ENCODE results near the gene NAV1.

NAV1 gene

DNA sequence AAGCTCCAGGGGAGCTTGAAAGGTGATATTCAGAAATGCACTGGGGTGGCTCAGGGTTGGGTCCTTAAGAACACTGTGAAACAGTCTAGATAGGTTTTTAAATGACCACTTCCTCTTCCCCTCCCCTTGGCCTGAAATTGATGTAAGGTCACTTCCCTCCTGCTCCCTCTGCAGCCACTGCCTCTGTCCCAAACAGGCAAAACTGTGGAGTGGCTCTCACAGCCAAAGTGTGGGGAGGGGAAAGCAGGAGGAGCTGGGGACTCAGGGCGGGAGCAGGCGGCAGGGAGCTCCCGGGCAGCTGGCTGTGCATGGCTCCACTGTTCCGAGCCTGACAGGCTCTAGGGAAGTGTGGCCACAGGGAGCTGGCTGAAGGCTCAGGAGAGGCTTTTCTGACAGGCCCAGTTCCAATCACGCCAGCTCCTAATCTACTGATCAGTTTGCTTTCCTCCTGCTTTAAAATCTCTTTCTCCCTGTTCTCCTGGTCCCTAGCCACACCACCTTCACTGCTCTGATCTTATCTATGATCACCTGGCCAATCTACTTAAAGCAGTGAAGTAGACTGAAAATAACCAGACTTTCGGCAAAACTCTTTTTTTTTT lies 26.9 kb upstream of the NAV1 start:
- H3K27ac ChIP-seq = no peak overlapping the region
- no peak overlapping the region for H2AFZ ChIP-seq (ENCODE audit: low read depth)

DNA sequence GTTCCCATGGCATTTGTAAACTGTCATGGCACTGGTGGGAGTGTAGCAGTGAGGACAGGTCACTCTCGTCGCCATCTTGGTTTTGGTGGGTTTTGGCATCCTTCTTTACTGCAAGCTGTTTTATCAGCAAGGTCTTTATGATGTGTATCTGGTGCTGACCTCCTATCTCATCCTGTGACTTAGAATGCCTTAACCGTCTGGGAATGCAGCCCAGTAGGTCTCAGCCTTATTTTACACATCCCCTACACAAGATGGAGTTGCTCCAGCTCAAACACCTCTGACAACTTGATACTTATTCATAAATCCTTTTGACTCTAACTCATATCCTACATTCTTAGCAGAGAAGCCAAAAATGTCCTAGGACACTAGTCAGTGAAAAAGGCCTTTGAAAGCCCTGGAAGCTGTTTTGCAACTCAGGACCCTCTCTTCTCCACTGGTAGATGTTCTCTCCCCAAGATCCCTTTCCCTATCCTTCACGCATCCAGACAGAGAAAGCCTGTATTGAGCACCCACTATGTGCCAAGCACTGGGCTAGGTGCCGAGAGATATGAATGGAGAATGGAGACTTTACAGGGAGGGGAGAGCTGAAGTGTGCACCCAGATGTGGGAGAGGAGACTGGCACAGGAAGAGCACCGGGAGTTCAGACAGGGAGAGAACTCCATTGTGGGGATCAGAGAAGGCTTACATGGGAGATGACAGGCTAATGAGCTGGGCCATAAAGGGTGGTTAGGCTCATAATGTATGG lies 25.3 kb upstream of the NAV1 start:
- Histone ChIP-seq H3K9ac (no peak overlapping the region), H3K79me2 (ENCODE audit: insufficient read depth, low read depth) (no peaks in the 10 kb centered on the region), H3K4me1 (ENCODE audit: low read depth, poor library complexity, severe bottlenecking) (peaks cover 25% of the 10 kb centered on the region), H3K27ac (no peak overlapping the region), H4K20me1 (ENCODE audit: insufficient read depth) (no peaks in the 10 kb centered on the region), H3K27me3 (ENCODE audit: insufficient read depth, low read depth) (no peaks in the 10 kb centered on the region), H2AFZ (ENCODE audit: low read depth) (no peak overlapping the region), H3K4me3 (IDR thresholded peaks at IDR 0.05; ENCODE audit: insufficient read depth, low read depth, low read length) (no peak overlapping the region), H3K36me3 (ENCODE audit: insufficient read depth) (no peaks in the 10 kb centered on the region), H3K4me2 (no peak overlapping the region)
- TF ChIP-seq, protein P1, sequence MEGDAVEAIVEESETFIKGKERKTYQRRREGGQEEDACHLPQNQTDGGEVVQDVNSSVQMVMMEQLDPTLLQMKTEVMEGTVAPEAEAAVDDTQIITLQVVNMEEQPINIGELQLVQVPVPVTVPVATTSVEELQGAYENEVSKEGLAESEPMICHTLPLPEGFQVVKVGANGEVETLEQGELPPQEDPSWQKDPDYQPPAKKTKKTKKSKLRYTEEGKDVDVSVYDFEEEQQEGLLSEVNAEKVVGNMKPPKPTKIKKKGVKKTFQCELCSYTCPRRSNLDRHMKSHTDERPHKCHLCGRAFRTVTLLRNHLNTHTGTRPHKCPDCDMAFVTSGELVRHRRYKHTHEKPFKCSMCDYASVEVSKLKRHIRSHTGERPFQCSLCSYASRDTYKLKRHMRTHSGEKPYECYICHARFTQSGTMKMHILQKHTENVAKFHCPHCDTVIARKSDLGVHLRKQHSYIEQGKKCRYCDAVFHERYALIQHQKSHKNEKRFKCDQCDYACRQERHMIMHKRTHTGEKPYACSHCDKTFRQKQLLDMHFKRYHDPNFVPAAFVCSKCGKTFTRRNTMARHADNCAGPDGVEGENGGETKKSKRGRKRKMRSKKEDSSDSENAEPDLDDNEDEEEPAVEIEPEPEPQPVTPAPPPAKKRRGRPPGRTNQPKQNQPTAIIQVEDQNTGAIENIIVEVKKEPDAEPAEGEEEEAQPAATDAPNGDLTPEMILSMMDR (conservative IDR thresholded peaks at IDR 0.05; ENCODE audit: low read depth, low read length) = no peak

More for the DNA sequence above, 26.9 kb upstream of the NAV1 start:
- Histone ChIP-seq H3K9ac (no peak overlapping the region), H3K79me2 (ENCODE audit: insufficient read depth, low read depth) (no peaks in the 10 kb centered on the region), H3K4me1 (ENCODE audit: low read depth, poor library complexity, severe bottlenecking) (peaks cover 41% of the 10 kb centered on the region), H3K36me3 (ENCODE audit: insufficient read depth) (no peaks in the 10 kb centered on the region), H3K4me3 (IDR thresholded peaks at IDR 0.05; ENCODE audit: insufficient read depth, low read depth, low read length) (no peak overlapping the region), H3K4me2 (0 out of 2 replicates have a peak overlapping the region, but pooled peaks have one; percentile 2), H4K20me1 (ENCODE audit: insufficient read depth) (no peaks in the 10 kb centered on the region), H3K27me3 (ENCODE audit: insufficient read depth, low read depth) (no peaks in the 10 kb centered on the region)
- TF ChIP-seq, protein P1 (conservative IDR thresholded peaks at IDR 0.05; ENCODE audit: low read depth, low read length) = no peak

- Histone ChIP-seq H3K36me3 (ENCODE audit: insufficient read depth) (no peaks in the 10 kb centered on the region), H4K20me1 (ENCODE audit: insufficient read depth) (no peaks in the 10 kb centered on the region), H2AFZ (ENCODE audit: low read depth) (no peak overlapping the region), H3K27ac (no peak overlapping the region), H3K9ac (no peak overlapping the region), H3K79me2 (ENCODE audit: insufficient read depth, low read depth) (no peaks in the 10 kb centered on the region), H3K4me3 (IDR thresholded peaks at IDR 0.05; ENCODE audit: insufficient read depth, low read depth, low read length) (no peak overlapping the region), H3K27me3 (ENCODE audit: insufficient read depth, low read depth) (no peaks in the 10 kb centered on the region), H3K4me1 (ENCODE audit: low read depth, poor library complexity, severe bottlenecking) (peaks cover 20% of the 10 kb centered on the region), H3K4me2 (no peak overlapping the region)
- TF ChIP-seq, protein P1 (conservative IDR thresholded peaks at IDR 0.05; ENCODE audit: low read depth, low read length) = no peak
These were observed 24.5 kb upstream of the NAV1 start for GRCh38 chr1:201514466-201514865.

- H3K27ac ChIP-seq = no peak overlapping the region
- no peak overlapping the region for H3K4me2 ChIP-seq
- H4K20me1 ChIP-seq (ENCODE audit: insufficient read depth) = no peaks in the 10 kb centered on the region
- peaks cover 20% of the 10 kb centered on the region for H3K4me1 ChIP-seq (ENCODE audit: low read depth, poor library complexity, severe bottlenecking)
- no peaks in the 10 kb centered on the region for H3K79me2 ChIP-seq (ENCODE audit: insufficient read depth, low read depth)
- H3K4me3 ChIP-seq (IDR thresholded peaks at IDR 0.05; ENCODE audit: insufficient read depth, low read depth, low read length) = no peak overlapping the region
- no peak overlapping the region for H2AFZ ChIP-seq (ENCODE audit: low read depth)
- no peak overlapping the region for H3K9ac ChIP-seq
- no peaks in the 10 kb centered on the region for H3K27me3 ChIP-seq (ENCODE audit: insufficient read depth, low read depth)
- no peaks in the 10 kb centered on the region for H3K36me3 ChIP-seq (ENCODE audit: insufficient read depth)
- TF ChIP-seq, protein P1 (conservative IDR thresholded peaks at IDR 0.05; ENCODE audit: low read depth, low read length) = no peak
These were observed 23.7 kb upstream of the NAV1 start for GRCh38 chr1:201515062-201515750.
